ENCODE results near the gene CNDP1.

Gene CNDP1

GRCh38 chr18:74630804-74631203 is 96.5 kb downstream of the CNDP1 start:
- no peak for DNase-seq

- DNase-seq = no peak
These were observed 96.9 kb downstream of the CNDP1 start for GRCh38 chr18:74631212-74631611.

GRCh38 chr18:74631623-74632350 is 97.5 kb downstream of the CNDP1 start:
- no peak for DNase-seq

GRCh38 chr18:74632351-74632679 is 98.0 kb downstream of the CNDP1 start:
- DNase-seq = no peak

GRCh38 chr18:74632856-74633255 is 98.6 kb downstream of the CNDP1 start:
- no peak for DNase-seq

- no peak for DNase-seq
These were observed 99.5 kb downstream of the CNDP1 start for GRCh38 chr18:74633652-74634352.

- no peak for DNase-seq
These were observed 101.1 kb downstream of the CNDP1 start for GRCh38 chr18:74635224-74635975.
